H1 (cell line): ENCODE measurements around the gene PPP1R12C.

Source experiments
- EP300 ChIP-seq, 2 experiments: IDR thresholded peaks; 1 replicate in 1 of 2; 2 replicates in 1 of 2; pipeline ENCODE4 v1.6.1; 2011 to 2012; ENCODE audit warnings: low read depth in 2 of 2, low read length in 2 of 2, mild to moderate bottlenecking in 2 of 2, borderline replicate concordance in 1 of 2, inconsistent platforms in 1 of 2, moderate library complexity in 1 of 2
- EZH2 ChIP-seq: fragments of 200-600 bp; sonication (generic); IDR thresholded peaks from 2 replicates; pipeline ENCODE4 v1.7.1; 2012; ENCODE audit warnings: low read depth, mild to moderate bottlenecking, moderate library complexity, low read length, inconsistent platforms; ENCODE audit not compliant: severe bottlenecking
- POLR2A ChIP-seq, 2 experiments: IDR thresholded peaks; 1 replicate in 1 of 2; 2 replicates in 1 of 2; pipeline ENCODE4 v1.6.1; 2011; ENCODE audit warnings: low read depth in 2 of 2, low read length in 2 of 2, mild to moderate bottlenecking in 2 of 2; ENCODE audit errors: control extremely low read depth in 1 of 2
- POU5F1 ChIP-seq: IDR thresholded peaks from 2 replicates; pipeline ENCODE4 v1.6.1; 2011; ENCODE audit warnings: low read depth, mild to moderate bottlenecking, low read length, moderate library complexity

DNA sequence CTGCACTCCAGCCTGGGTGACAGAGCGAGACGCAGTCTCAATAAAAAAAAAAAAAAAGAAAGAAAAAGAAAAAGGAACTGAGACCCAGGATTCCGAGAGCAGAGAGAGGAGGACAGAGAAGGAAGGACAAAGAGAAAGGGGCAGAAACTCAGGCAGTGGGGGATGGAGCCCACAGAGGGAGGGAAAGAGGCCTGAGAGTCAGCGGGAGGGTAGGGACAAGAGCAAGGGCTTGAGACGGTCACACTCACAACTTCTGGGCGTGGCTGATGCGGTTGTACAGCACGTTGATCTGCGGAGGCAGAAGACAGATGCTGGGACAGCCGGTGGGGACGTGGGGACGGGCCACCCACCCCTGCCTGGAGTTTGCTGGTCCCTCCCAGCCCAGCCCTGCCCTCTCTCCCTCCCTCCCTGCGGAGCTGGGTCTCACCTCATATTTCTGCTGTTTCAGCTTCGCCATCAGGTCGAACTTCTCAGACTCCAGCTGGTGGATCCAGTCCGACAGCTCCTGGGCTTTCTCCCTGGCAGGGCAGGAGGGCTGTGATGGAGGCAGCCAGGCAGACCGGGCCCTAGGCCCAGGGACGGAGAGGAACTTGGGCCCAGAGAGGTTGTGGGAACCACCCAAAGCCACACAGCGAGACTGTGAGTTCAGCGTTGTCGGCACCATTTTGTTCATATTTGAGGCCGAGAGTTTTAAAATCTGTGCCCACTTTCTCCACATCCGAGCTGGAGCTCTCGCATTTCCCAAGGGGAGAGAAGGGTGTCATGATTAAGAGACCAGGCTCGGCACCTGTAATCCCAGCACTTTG is 16.4 kb upstream of the PPP1R12C start:
- TF ChIP-seq POU5F1, result no peak
- no peak for TF ChIP-seq EP300 (IDR thresholded peaks at IDR 0.05; ENCODE audit: borderline replicate concordance in 1 of 2, low read depth in 2 of 2, low read length in 2 of 2)
- TF ChIP-seq POLR2A (IDR thresholded peaks at IDR 0.05; ENCODE audit: control extremely low read depth in 1 of 2, low read depth in 2 of 2, low read length in 2 of 2), result no peak
- no peak for TF ChIP-seq EZH2
